IMR-90 (cell line): ENCODE data around the gene AP3S1. TPM values are rescaled to one million over a fixed set of nuclear protein-coding genes. Genes with fewer than 3 reads are reported as not detected.
"Not testable (repeated sequence)": the region's sequence is repeated elsewhere in the genome, so short reads cannot be mapped to it uniquely, and the experiment has no call there.

Source experiments
- ATAC-seq: fragments of 200-7000 bp; cut with Tn5 transposase; 2 replicates; pipeline ENCODE4 v1.9.1; 2020; ENCODE audit warnings: low read depth, mild to moderate bottlenecking, moderate library complexity
- BruUV-seq: library from RNA; stranded (reverse); fragments of 400-500 nt; replicated peaks from 2 replicates; lab custom pipeline; 2021; lab: Mats Ljungman, UMichigan
- CTCF ChIA-PET: fragments of 300-600 bp; formaldehyde crosslinking; extraction: SDS; loops from one replicate; lab custom pipeline; 2021; ENCODE audit warnings: antibody characterized with exemption; lab: Yijun Ruan, JAX
- POLR2A ChIA-PET: fragments of 300-600 bp; sonication (Branson Sonifier 250); formaldehyde crosslinking; loops from one replicate; lab custom pipeline; 2022; ENCODE audit warnings: antibody characterized with exemption; ENCODE audit not compliant: unreplicated experiment; lab: Charles Lee
- DNase-seq: peaks from one replicate; pipeline ENCODE4 v3.0.0; 2013
- H2AFZ ChIP-seq: replicated peaks from 2 replicates; pipeline ENCODE3; 2013; ENCODE audit warnings: low read length, mild to moderate bottlenecking; ENCODE audit not compliant: poor library complexity
- H2AK5ac ChIP-seq: 2 replicates; pipeline ENCODE4 v1.6.1; 2013; ENCODE audit warnings: low read depth, low read length, inconsistent platforms
- H2AK9ac ChIP-seq: replicated peaks from 2 replicates; pipeline ENCODE3; 2013; ENCODE audit warnings: mild to moderate bottlenecking, low read depth, low read length, moderate library complexity; ENCODE audit not compliant: poor library complexity
- H2BK120ac ChIP-seq: 2 replicates; pipeline ENCODE4 v1.6.1; 2013; ENCODE audit warnings: low read depth, low read length, inconsistent platforms
- H2BK15ac ChIP-seq: 3 replicates; pipeline ENCODE4 v1.6.1; 2013; ENCODE audit warnings: low read depth, low read length, inconsistent platforms
- H2BK20ac ChIP-seq: 2 replicates; pipeline ENCODE4 v1.6.1; 2013; ENCODE audit warnings: low read depth, mild to moderate bottlenecking, inconsistent platforms, low read length, moderate library complexity
- H2BK5ac ChIP-seq: 2 replicates; pipeline ENCODE4 v1.6.1; 2013; ENCODE audit warnings: mild to moderate bottlenecking, low read depth, low read length, inconsistent platforms; ENCODE audit not compliant: poor library complexity, severe bottlenecking
- H3K14ac ChIP-seq: replicated peaks from 2 replicates; pipeline ENCODE4 v1.6.1; 2013; ENCODE audit warnings: low read depth, low read length, inconsistent platforms
- H3K18ac ChIP-seq: 2 replicates; pipeline ENCODE4 v1.6.1; 2013; ENCODE audit warnings: low read depth, low read length, control low read depth
- H3K23ac ChIP-seq: 2 replicates; pipeline ENCODE4 v1.6.1; 2013; ENCODE audit warnings: low read depth, low read length, inconsistent platforms
- H3K27ac ChIP-seq: 2 replicates; pipeline ENCODE4 v1.5.1; 2013; ENCODE audit warnings: mild to moderate bottlenecking, control low read depth, low read length; ENCODE audit not compliant: insufficient read depth
- H3K27me3 ChIP-seq: 2 replicates; pipeline ENCODE4 v1.6.1; 2013; ENCODE audit warnings: low read length; ENCODE audit not compliant: control insufficient read depth, insufficient read depth
- H3K36me3 ChIP-seq: 2 replicates; pipeline ENCODE4 v1.6.1; 2013; ENCODE audit warnings: low read length, mixed read lengths; ENCODE audit not compliant: control insufficient read depth, insufficient read depth
- H3K4ac ChIP-seq: 2 replicates; pipeline ENCODE4 v1.6.1; 2013; ENCODE audit warnings: low read depth, low read length, inconsistent platforms
- H3K4me1 ChIP-seq: 2 replicates; pipeline ENCODE4 v1.6.1; 2013; ENCODE audit warnings: low read length, mixed read lengths; ENCODE audit not compliant: control insufficient read depth, insufficient read depth
- H3K4me2 ChIP-seq: 2 replicates; pipeline ENCODE4 v1.6.1; 2013; ENCODE audit warnings: low read depth, mild to moderate bottlenecking, control low read depth, low read length, moderate library complexity
- H3K4me3 ChIP-seq: 2 replicates; pipeline ENCODE4 v1.5.1; 2013; ENCODE audit warnings: low read depth, mild to moderate bottlenecking, control low read depth, low read length, moderate library complexity; ENCODE audit not compliant: insufficient read depth
- H3K56ac ChIP-seq: 2 replicates; pipeline ENCODE4 v1.6.1; 2013; ENCODE audit warnings: low read length, inconsistent platforms; ENCODE audit not compliant: insufficient read depth; ENCODE audit errors: extremely low read depth
- H3K79me1 ChIP-seq, 2 experiments: 2 replicates each; pipeline ENCODE4 v1.6.1; 2013; ENCODE audit warnings: low read length in 2 of 2, inconsistent platforms in 1 of 2, low read depth in 1 of 2
- H3K9ac ChIP-seq: 2 replicates; pipeline ENCODE4 v1.6.1; 2013; ENCODE audit warnings: low read depth, low read length, control low read depth
- H3K9me1 ChIP-seq: 2 replicates; pipeline ENCODE4 v1.6.1; 2013; ENCODE audit warnings: low read length, inconsistent platforms; ENCODE audit not compliant: insufficient read depth
- H3K9me3 ChIP-seq: 2 replicates; pipeline ENCODE4 v1.6.1; 2013; ENCODE audit warnings: low read length; ENCODE audit not compliant: control insufficient read depth, insufficient read depth
- H4K20me1 ChIP-seq: 2 replicates; pipeline ENCODE4 v1.6.1; 2013; ENCODE audit warnings: low read length, inconsistent platforms; ENCODE audit not compliant: insufficient read depth
- H4K5ac ChIP-seq: 2 replicates; pipeline ENCODE4 v1.6.1; 2013; ENCODE audit warnings: mild to moderate bottlenecking, low read depth, low read length, control low read depth
- H4K8ac ChIP-seq, 2 experiments: 2 replicates each; pipeline ENCODE4 v1.6.1; 2013; ENCODE audit warnings: low read depth in 2 of 2, low read length in 2 of 2, control low read depth in 1 of 2, inconsistent platforms in 1 of 2
- H4K91ac ChIP-seq: 2 replicates; pipeline ENCODE4 v1.6.1; 2013; ENCODE audit warnings: low read depth, low read length, inconsistent platforms; ENCODE audit not compliant: insufficient read depth
- BHLHE40 ChIP-seq: fragments of 150-350 bp; IDR thresholded peaks from 2 replicates; pipeline ENCODE4 v1.6.1; 2016; ENCODE audit warnings: mild to moderate bottlenecking, low read depth, low read length
- CEBPB ChIP-seq: IDR thresholded peaks from 2 replicates; pipeline ENCODE4 v1.6.1; 2012; ENCODE audit warnings: low read depth, low read length, improper control_type of control experiment
- MAFK ChIP-seq: IDR thresholded peaks from 2 replicates; pipeline ENCODE4 v1.6.1; 2012; ENCODE audit warnings: low read depth, low read length, improper control_type of control experiment
- POLR2A ChIP-seq: IDR thresholded peaks from 2 replicates; pipeline ENCODE4 v1.6.1; 2012; ENCODE audit warnings: mild to moderate bottlenecking, low read depth, low read length
- RFX5 ChIP-seq: IDR thresholded peaks from 2 replicates; pipeline ENCODE4 v1.8.0; 2012; ENCODE audit warnings: low read depth, mild to moderate bottlenecking, low read length, moderate library complexity
- WGBS, 2 experiments: methylation state at CpG; one replicate each; pipeline versions ENCODE4 v1.1.5 to v1.1.7; 2013; ENCODE audit warnings: missing lambda C conversion rate in 2 of 2; ENCODE audit not compliant: insufficient read length in 1 of 2; ENCODE audit errors: extremely low coverage in 2 of 2; 5-methylcytosine and 5-hydroxymethylcytosine counted together
- dilution Hi-C: fragments of 300-500 bp; cut with HindIII; formaldehyde crosslinking; loops from one replicate; pipeline ENCODE4 v1.14.3; 2018; ENCODE audit warnings: low sequenced_read_pairs; ENCODE audit not compliant: unreplicated experiment
- in situ Hi-C: fragments of 300-500 bp; cut with MboI; formaldehyde crosslinking; loops from 3 replicates; pipeline ENCODE4 v1.14.3; 2019; ENCODE audit warnings: low sequenced_read_pairs, inconsistent platforms, mixed read lengths
- intact Hi-C: fragments of 100-400 bp; cut with micrococcal nuclease; formaldehyde crosslinking; loops from 2 replicates; pipeline ENCODE4 v1.10.0; 2022
- polyA plus RNA-seq, 3 experiments: library from polyadenylated mRNA; depleted of rRNA; stranded (reverse); fragments of >200 nt; gene quantifications; 2 replicates each; pipeline ENCODE4 v1.2.3, GENCODE V29; 2012; ENCODE audit warnings: low replicate concordance in 1 of 3
- total RNA-seq: library from RNA; depleted of rRNA; stranded (reverse); fragments of >200 nt; gene quantifications from 2 replicates; pipeline ENCODE4 v1.2.3, GENCODE V29; 2012

The AP3S1 gene
- total and polyA plus RNA-seq, 2 of the 4 experiments (the other 2 are of a cell fraction) = 21.9 to 73.1 TPM

DNA sequence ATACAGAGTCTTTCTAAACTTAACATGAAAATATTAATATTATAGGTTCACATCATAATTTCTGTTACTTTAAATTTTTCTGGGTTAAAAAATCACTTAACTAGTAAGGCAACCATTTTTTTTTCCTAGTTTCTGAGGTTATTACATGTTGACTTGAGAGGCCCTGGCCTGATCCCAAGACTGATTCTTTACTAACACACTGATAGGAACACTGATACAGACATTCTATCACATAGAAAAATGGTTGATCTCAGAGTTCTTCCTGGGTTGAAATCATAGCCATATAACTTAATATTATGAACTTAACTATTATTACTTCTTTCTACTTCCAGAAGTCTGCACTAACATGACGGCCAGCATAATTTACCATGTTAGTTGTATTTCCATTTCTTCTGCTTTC lies 43.0 kb downstream of the AP3S1 start:
- dilution Hi-C loops = no loop called here
- Histone ChIP-seq H2BK5ac (no peak overlapping the region), H3K79me1 (peaks cover 6 to 12% of the 10 kb centered on the region in 2 experiments), H3K9me3 (no peaks in the 10 kb centered on the region), H4K91ac (no peak overlapping the region), H3K56ac (no peak overlapping the region), H4K8ac (no peak overlapping the region), H3K18ac (no peak overlapping the region), H2BK120ac (no peak overlapping the region), H4K20me1 (no peaks in the 10 kb centered on the region; the same call in 1 of the 2 replicates), H3K9ac (no peak overlapping the region), H3K27me3 (no peaks in the 10 kb centered on the region), H3K36me3 (peaks cover 5% of the 10 kb centered on the region; the same call in 1 of the 2 replicates), H2AK9ac (no peak overlapping the region), H3K4me2 (no peak overlapping the region), H2AFZ (no peak overlapping the region), H3K23ac (no peak overlapping the region), H3K14ac (no peak overlapping the region), H2AK5ac (no peak overlapping the region), H3K4me1 (no peaks in the 10 kb centered on the region), H3K4ac (no peak overlapping the region), H2BK15ac (no peak overlapping the region), H2BK20ac (no peak overlapping the region), H3K27ac (no peak overlapping the region), H3K9me1 (no peaks in the 10 kb centered on the region), H4K5ac (no peak overlapping the region), H3K4me3 (no peak overlapping the region)
- ChIA-PET POLR2A (no interaction called here), CTCF (no interaction called here)
- TF ChIP-seq BHLHE40 = no peak
- TF ChIP-seq RFX5 = no peak
- TF ChIP-seq MAFK = no peak
- no peak for TF ChIP-seq POLR2A
- TF ChIP-seq CEBPB = no peak
- WGBS, 2 experiments = no CpG with 5 or more reads among the region's 1 CpG
- DNase-seq (no peak), ATAC-seq (no peak)
- in situ Hi-C loops = no loop called here
- BruUV-seq = no TSS peak
- intact Hi-C loops = no loop called here

DNA sequence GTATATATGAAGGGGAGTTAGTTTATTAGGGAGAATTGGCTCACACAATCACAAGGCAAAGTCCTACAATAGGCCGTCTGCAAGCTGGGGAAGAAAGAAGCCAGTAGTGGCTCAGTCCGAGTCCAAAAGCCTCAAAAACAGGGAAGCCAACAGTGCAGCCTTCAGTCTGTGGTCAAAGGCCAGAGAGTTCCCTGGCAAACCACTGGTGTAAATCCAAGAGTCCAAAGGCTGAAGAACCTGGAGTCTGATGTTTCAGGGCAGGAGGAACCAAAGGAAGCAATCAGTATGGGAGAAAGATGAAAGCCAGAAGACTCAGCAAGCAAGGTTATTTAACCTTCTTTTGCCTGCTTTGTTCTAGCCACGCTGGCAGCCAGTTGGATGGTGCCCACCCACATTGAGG lies 43.5 kb downstream of the AP3S1 start:
- H2BK5ac ChIP-seq, H3K36me3 ChIP-seq, ATAC-seq, H3K9me1 ChIP-seq, H3K27me3 ChIP-seq, H4K91ac ChIP-seq, DNase-seq, H3K4me3 ChIP-seq, H3K56ac ChIP-seq, H2BK120ac ChIP-seq, H2BK20ac ChIP-seq, H3K18ac ChIP-seq, CTCF ChIA-PET, H2AK5ac ChIP-seq, H3K9me3 ChIP-seq, H3K4ac ChIP-seq, H2AFZ ChIP-seq, H4K20me1 ChIP-seq, H3K23ac ChIP-seq, POLR2A ChIA-PET, dilution Hi-C loops, H4K8ac ChIP-seq, in situ Hi-C loops, H3K4me1 ChIP-seq, H3K27ac ChIP-seq, H2BK15ac ChIP-seq, H4K5ac ChIP-seq, H3K9ac ChIP-seq, BruUV-seq, intact Hi-C loops, H2AK9ac ChIP-seq, H3K4me2 ChIP-seq, H3K14ac ChIP-seq: not testable (repeated sequence)
- peaks cover 6 to 12% of the 10 kb centered on the region in 2 experiments for H3K79me1 ChIP-seq
- WGBS, 2 experiments = no CpG with 5 or more reads among the region's 3 CpGs
